Panc1 (cell line): ENCODE results near the gene GPC3. TPM values are rescaled to one million over a fixed set of nuclear protein-coding genes. Genes with fewer than 3 reads are reported as not detected.

Source experiments
- ATAC-seq: fragments of 200-7000 bp; cut with Tn5 transposase; 2 replicates; pipeline ENCODE4 v1.9.1; 2020; ENCODE audit warnings: mild to moderate bottlenecking, moderate library complexity
- BruUV-seq: library from RNA; stranded (reverse); fragments of 400-500 nt; replicated peaks from 2 replicates; lab custom pipeline; 2021; lab: Mats Ljungman, UMichigan
- CTCF ChIA-PET: fragments of 300-600 bp; sonication (Branson Sonifier 250); formaldehyde crosslinking; loops from one replicate; lab custom pipeline; 2022; ENCODE audit warnings: antibody characterized with exemption; lab: Charles Lee
- POLR2A ChIA-PET: fragments of 300-600 bp; sonication (Branson Sonifier 250); formaldehyde crosslinking; loops from one replicate; lab custom pipeline; 2022; ENCODE audit warnings: antibody characterized with exemption; lab: Charles Lee
- DNase-seq: peaks from one replicate; pipeline ENCODE4 v3.0.0-alpha.2; 2010; ENCODE audit warnings: low read depth, low spot score
- H3K27ac ChIP-seq: 2 replicates; pipeline ENCODE4 v1.5.1; 2011; ENCODE audit warnings: mild to moderate bottlenecking, low read length, inconsistent platforms
- H3K27me3 ChIP-seq: fragments of 200-500 bp; sonication (Bioruptor generic); 2 replicates; pipeline ENCODE4 v1.6.0; 2014; ENCODE audit warnings: low read length, inconsistent platforms; ENCODE audit not compliant: control insufficient read depth, insufficient read depth
- H3K36me3 ChIP-seq: fragments of 200-500 bp; sonication (Bioruptor generic); 2 replicates; pipeline ENCODE4 v1.5.1; 2014; ENCODE audit warnings: inconsistent platforms, mild to moderate bottlenecking, low read length, moderate library complexity; ENCODE audit not compliant: control insufficient read depth, insufficient read depth
- H3K4me1 ChIP-seq: 2 replicates; pipeline ENCODE4 v1.5.1; 2011; ENCODE audit warnings: inconsistent platforms, mild to moderate bottlenecking, low read length, moderate library complexity; ENCODE audit not compliant: control insufficient read depth, insufficient read depth
- H3K4me3 ChIP-seq, 2 experiments: 2 replicates each; pipeline ENCODE4 v1.5.1; 2011 to 2012; ENCODE audit warnings: low read depth in 2 of 2, low read length in 2 of 2, mild to moderate bottlenecking in 2 of 2, inconsistent platforms in 1 of 2, moderate library complexity in 1 of 2
- H3K9me3 ChIP-seq: fragments of 200-500 bp; sonication (Bioruptor generic); 2 replicates; pipeline ENCODE4 v1.5.1; 2014; ENCODE audit warnings: low read depth, mild to moderate bottlenecking, inconsistent platforms, low read length, moderate library complexity; ENCODE audit not compliant: control insufficient read depth, insufficient read depth
- POLR2AphosphoS5 ChIP-seq: IDR thresholded peaks from 2 replicates; pipeline ENCODE4 v1.6.1; 2012; ENCODE audit warnings: mild to moderate bottlenecking, low read depth, low read length, moderate library complexity
- SIN3A ChIP-seq: IDR thresholded peaks from 2 replicates; pipeline ENCODE4 v1.6.1; 2012; ENCODE audit warnings: low read depth, mild to moderate bottlenecking, low read length, moderate library complexity, borderline replicate concordance; ENCODE audit not compliant: insufficient read depth
- TCF7L2 ChIP-seq: IDR thresholded peaks from 2 replicates; pipeline ENCODE4 v1.6.1; 2011; ENCODE audit warnings: mild to moderate bottlenecking, low read depth, low read length, inconsistent platforms
- in situ Hi-C: cut with HindIII; loops from 2 replicates; pipeline ENCODE4 v1.10.0; 2016; ENCODE audit warnings: low sequenced_read_pairs, low pct_unique_long_range_greater_than_20kb
- intact Hi-C: fragments of 100-400 bp; cut with micrococcal nuclease; formaldehyde crosslinking; loops from one replicate; pipeline ENCODE4 v1.10.0; 2022; ENCODE audit not compliant: unreplicated experiment
- total RNA-seq: library from RNA; stranded (reverse); gene quantifications from one replicate; pipeline ENCODE4 v1.2.1, GENCODE V29; 2021; ENCODE audit not compliant: unreplicated experiment
- TF ChIP-seq, protein P1 (sequence below), 2 experiments: IDR thresholded peaks; 2 replicates each; pipeline ENCODE4 v1.6.1; 2011 to 2012; ENCODE audit warnings: low read depth in 2 of 2, control low read depth in 1 of 2, low read length in 1 of 2, mild to moderate bottlenecking in 1 of 2, moderate library complexity in 1 of 2; ENCODE audit not compliant: insufficient read depth in 1 of 2
- TF ChIP-seq, protein P2 (sequence below): fragments of 450-650 bp; IDR thresholded peaks from 2 replicates; pipeline ENCODE4 v1.5.1; 2017; ENCODE audit warnings: mild to moderate bottlenecking

The GPC3 gene
- total RNA-seq, 1 experiment from 2014 or later = 0.95 TPM

DNA sequence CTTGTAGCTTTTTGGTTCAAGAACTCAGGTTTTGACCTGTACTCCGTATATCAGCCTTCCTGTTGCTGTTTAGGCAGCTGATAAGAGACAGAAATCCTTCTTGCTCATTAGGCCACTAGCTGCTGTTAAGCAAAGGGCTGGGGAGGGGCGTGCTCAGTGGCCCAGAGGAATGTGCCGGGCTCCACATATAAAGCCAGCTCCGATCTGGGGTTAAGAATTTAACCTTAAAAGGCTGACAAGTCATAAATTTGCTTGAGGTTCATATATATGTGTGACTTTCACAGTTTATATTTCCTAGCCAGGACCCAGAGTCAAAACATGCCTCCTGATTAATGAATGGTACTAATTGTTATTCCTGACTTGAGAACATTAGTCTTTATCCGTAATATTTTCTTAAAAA is 15.3 kb downstream of the GPC3 start:
- Histone ChIP-seq H3K27ac (no peak overlapping the region), H3K36me3 (no peaks in the 10 kb centered on the region), H3K9me3 (no peaks in the 10 kb centered on the region), H3K27me3 (peaks cover 20% of the 10 kb centered on the region), H3K4me3 (no peak overlapping the region), H3K4me1 (no peaks in the 10 kb centered on the region)
- POLR2A ChIA-PET = no interaction called here
- CTCF ChIA-PET = no interaction called here
- ATAC-seq = no peak
- BruUV-seq = no TSS peak
- TF ChIP-seq TCF7L2 = no peak
- no peak for TF ChIP-seq SIN3A
- TF ChIP-seq, protein P1, sequence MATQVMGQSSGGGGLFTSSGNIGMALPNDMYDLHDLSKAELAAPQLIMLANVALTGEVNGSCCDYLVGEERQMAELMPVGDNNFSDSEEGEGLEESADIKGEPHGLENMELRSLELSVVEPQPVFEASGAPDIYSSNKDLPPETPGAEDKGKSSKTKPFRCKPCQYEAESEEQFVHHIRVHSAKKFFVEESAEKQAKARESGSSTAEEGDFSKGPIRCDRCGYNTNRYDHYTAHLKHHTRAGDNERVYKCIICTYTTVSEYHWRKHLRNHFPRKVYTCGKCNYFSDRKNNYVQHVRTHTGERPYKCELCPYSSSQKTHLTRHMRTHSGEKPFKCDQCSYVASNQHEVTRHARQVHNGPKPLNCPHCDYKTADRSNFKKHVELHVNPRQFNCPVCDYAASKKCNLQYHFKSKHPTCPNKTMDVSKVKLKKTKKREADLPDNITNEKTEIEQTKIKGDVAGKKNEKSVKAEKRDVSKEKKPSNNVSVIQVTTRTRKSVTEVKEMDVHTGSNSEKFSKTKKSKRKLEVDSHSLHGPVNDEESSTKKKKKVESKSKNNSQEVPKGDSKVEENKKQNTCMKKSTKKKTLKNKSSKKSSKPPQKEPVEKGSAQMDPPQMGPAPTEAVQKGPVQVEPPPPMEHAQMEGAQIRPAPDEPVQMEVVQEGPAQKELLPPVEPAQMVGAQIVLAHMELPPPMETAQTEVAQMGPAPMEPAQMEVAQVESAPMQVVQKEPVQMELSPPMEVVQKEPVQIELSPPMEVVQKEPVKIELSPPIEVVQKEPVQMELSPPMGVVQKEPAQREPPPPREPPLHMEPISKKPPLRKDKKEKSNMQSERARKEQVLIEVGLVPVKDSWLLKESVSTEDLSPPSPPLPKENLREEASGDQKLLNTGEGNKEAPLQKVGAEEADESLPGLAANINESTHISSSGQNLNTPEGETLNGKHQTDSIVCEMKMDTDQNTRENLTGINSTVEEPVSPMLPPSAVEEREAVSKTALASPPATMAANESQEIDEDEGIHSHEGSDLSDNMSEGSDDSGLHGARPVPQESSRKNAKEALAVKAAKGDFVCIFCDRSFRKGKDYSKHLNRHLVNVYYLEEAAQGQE (IDR thresholded peaks at IDR 0.05; ENCODE audit: insufficient read depth in 1 of 2, low read depth in 2 of 2, low read length in 1 of 2) = no peak
- no peak for TF ChIP-seq POLR2AphosphoS5
- TF ChIP-seq, protein P2, sequence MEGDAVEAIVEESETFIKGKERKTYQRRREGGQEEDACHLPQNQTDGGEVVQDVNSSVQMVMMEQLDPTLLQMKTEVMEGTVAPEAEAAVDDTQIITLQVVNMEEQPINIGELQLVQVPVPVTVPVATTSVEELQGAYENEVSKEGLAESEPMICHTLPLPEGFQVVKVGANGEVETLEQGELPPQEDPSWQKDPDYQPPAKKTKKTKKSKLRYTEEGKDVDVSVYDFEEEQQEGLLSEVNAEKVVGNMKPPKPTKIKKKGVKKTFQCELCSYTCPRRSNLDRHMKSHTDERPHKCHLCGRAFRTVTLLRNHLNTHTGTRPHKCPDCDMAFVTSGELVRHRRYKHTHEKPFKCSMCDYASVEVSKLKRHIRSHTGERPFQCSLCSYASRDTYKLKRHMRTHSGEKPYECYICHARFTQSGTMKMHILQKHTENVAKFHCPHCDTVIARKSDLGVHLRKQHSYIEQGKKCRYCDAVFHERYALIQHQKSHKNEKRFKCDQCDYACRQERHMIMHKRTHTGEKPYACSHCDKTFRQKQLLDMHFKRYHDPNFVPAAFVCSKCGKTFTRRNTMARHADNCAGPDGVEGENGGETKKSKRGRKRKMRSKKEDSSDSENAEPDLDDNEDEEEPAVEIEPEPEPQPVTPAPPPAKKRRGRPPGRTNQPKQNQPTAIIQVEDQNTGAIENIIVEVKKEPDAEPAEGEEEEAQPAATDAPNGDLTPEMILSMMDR = no peak
- in situ Hi-C loops = no loop called here
- intact Hi-C loops = no loop called here
- no peak for DNase-seq

DNA sequence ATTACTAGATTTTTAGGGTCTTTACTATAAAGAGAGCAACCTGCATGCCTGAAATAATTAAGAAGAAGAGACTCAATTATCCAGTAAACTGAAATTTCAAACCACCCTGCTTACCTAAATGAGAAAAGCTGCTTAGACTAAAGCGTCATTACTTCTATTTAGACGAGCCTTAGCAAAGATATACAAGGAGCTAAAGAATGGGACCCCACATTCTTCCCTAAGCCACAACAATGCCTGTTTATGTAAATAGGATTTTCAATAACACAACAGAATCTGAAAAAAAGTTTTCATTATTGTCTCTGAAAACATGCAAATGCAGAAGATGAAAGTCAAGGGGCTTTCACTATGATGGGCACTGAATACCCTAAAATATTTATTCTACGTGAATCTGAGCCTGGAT is 16.2 kb downstream of the GPC3 start:
- peaks cover 20% of the 10 kb centered on the region for H3K27me3 ChIP-seq
- in situ Hi-C loops = no loop called here
- intact Hi-C loops = no loop called here
- no peak for DNase-seq
- TF ChIP-seq SIN3A (no peak), POLR2AphosphoS5 (no peak), TCF7L2 (no peak)
- TF ChIP-seq, protein P2 = no peak
- TF ChIP-seq, protein P1 (IDR thresholded peaks at IDR 0.05; ENCODE audit: insufficient read depth in 1 of 2, low read depth in 2 of 2, low read length in 1 of 2) = no peak
- no TSS peak for BruUV-seq
- POLR2A ChIA-PET = no interaction called here
- H3K27ac ChIP-seq = no peak overlapping the region
- H3K9me3 ChIP-seq = no peaks in the 10 kb centered on the region
- no peaks in the 10 kb centered on the region for H3K4me1 ChIP-seq
- CTCF ChIA-PET = no interaction called here
- no peak overlapping the region for H3K4me3 ChIP-seq
- H3K36me3 ChIP-seq = no peaks in the 10 kb centered on the region
- ATAC-seq = no peak
